Kidney (tissue), 14 donors: ENCODE results near the gene TCIRG1. TPM values are rescaled to one million over a fixed set of nuclear protein-coding genes. Genes with fewer than 3 reads are reported as not detected.

ENCODE experiments used
- DNase-seq, 5 donors: peaks; one replicate each; pipeline ENCODE4 v3.0.0-alpha.2; 2013 to 2020
- FAIRE-seq: peaks from 2 replicates; lab custom pipeline; 2012; peaks lifted over from hg19 to GRCh38; lab: Jason Lieb, UNC
- H3K27ac ChIP-seq, 2 donors: one replicate each; pipeline ENCODE4 v1.7.0; 2013; ENCODE audit warnings: low read depth in 2 of 2, low read length in 2 of 2, inconsistent platforms in 1 of 2
- H3K27me3 ChIP-seq: one replicate; pipeline ENCODE4 v1.7.1; 2013; ENCODE audit warnings: low read length, inconsistent platforms; ENCODE audit not compliant: control insufficient read depth, insufficient read depth
- H3K36me3 ChIP-seq, 3 donors: one replicate each; pipeline versions ENCODE4 v1.7.0 to v1.7.1; 2013; ENCODE audit warnings: low read length in 3 of 3, control low read depth in 1 of 3, inconsistent platforms in 1 of 3; ENCODE audit not compliant: insufficient read depth in 3 of 3, control insufficient read depth in 2 of 3
- H3K4me1 ChIP-seq, 3 donors: one replicate each; pipeline versions ENCODE4 v1.7.0 to v1.7.1; 2013; ENCODE audit warnings: low read length in 3 of 3, inconsistent platforms in 1 of 3, low read depth in 1 of 3; ENCODE audit not compliant: control insufficient read depth in 2 of 3, insufficient read depth in 2 of 3
- H3K4me3 ChIP-seq, 3 donors: one replicate each; pipeline versions ENCODE4 v1.7.0 to v1.8.1; 2013; ENCODE audit warnings: low read length in 3 of 3, control low read depth in 1 of 3, inconsistent platforms in 1 of 3
- H3K9ac ChIP-seq, 3 donors: one replicate each; pipeline versions ENCODE4 v1.7.0 to v1.7.1; 2013; ENCODE audit warnings: low read length in 3 of 3, control low read depth in 1 of 3, inconsistent platforms in 1 of 3
- H3K9me3 ChIP-seq, 3 donors: one replicate each; pipeline versions ENCODE4 v1.7.0 to v1.7.1; 2013; ENCODE audit warnings: low read length in 3 of 3, control low read depth in 1 of 3, inconsistent platforms in 1 of 3; ENCODE audit not compliant: control insufficient read depth in 2 of 3, insufficient read depth in 1 of 3
- intact Hi-C: fragments of 100-400 bp; cut with DNase I; formaldehyde crosslinking; loops from one replicate; pipeline ENCODE4 v1.11.1; 2022
- polyA plus RNA-seq: library from polyadenylated mRNA; stranded (reverse); fragments of 350-450 nt; fragmentation: Illumina TruSeq; extraction: RNeasy Lipid Tissue Mini Kit (QIAGEN cat#74804); gene quantifications from one replicate; pipeline ENCODE4 v1.2.3, GENCODE V29; 2014; ENCODE audit warnings: low read depth, low replicate concordance; ENCODE audit not compliant: insufficient read depth
- total RNA-seq: library from RNA; stranded (reverse); fragmentation: NEBNext Ultra II Directional; extraction: Animal tissue kit (Norgen Biotek cat#: 25700); gene quantifications from one replicate; pipeline ENCODE4 v1.2.1, GENCODE V29; 2021
- TF ChIP-seq, protein P1 (sequence below): IDR thresholded peaks from 3 replicates; pipeline ENCODE4 v1.5.1; 2012; ENCODE audit warnings: mild to moderate bottlenecking, moderate library complexity, borderline replicate concordance; ENCODE audit not compliant: insufficient read depth; ENCODE audit errors: extremely low read depth
- donor health status: control.
- donor health status: control.
- donor health status: control.
- donor health status: control.
- donor health status: control.
- donor health status: DM: yes; HTN: yes; CAD: no.
- donor health status: Normal renal cell carcinoma (clear cell type).

The TCIRG1 gene
- total and polyA plus RNA-seq, 2 donors from 2014 or later, result 36.3 to 97.1 TPM

DNA sequence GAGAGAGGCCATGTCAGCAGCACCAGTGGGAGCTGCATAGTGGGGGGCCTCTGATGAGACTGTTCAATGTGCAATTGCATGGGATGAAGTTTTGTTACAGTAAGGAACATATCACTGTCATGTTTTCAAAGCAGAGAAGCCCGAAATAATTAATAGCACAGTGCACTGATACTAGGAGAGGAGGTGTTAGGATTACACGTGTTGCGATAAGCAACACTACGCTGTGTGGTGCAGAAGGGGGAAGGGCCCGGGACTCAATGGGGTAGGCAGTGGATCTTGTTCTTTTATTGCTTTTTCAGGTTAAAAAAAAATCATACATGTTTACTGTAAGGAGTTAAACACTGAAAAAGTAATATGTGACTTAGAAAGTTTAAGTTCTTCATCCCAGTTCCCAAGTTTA, 29.2 kb downstream of the TCIRG1 start:
- no peaks in the 10 kb centered on the region for H3K27me3 ChIP-seq
- H3K36me3 ChIP-seq, result peaks cover 7 to 81% (median 39%) of the 10 kb centered on the region in 3 donors
- H3K4me1 ChIP-seq, result no peaks in the 10 kb centered on the region
- no peak overlapping the region for H3K4me3 ChIP-seq
- intact Hi-C loops, result no loop called here
- no peak overlapping the region for H3K27ac ChIP-seq
- H3K9ac ChIP-seq, result no peak overlapping the region
- H3K9me3 ChIP-seq, result no peaks in the 10 kb centered on the region
- TF ChIP-seq, protein P1, sequence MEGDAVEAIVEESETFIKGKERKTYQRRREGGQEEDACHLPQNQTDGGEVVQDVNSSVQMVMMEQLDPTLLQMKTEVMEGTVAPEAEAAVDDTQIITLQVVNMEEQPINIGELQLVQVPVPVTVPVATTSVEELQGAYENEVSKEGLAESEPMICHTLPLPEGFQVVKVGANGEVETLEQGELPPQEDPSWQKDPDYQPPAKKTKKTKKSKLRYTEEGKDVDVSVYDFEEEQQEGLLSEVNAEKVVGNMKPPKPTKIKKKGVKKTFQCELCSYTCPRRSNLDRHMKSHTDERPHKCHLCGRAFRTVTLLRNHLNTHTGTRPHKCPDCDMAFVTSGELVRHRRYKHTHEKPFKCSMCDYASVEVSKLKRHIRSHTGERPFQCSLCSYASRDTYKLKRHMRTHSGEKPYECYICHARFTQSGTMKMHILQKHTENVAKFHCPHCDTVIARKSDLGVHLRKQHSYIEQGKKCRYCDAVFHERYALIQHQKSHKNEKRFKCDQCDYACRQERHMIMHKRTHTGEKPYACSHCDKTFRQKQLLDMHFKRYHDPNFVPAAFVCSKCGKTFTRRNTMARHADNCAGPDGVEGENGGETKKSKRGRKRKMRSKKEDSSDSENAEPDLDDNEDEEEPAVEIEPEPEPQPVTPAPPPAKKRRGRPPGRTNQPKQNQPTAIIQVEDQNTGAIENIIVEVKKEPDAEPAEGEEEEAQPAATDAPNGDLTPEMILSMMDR, result no peak
- FAIRE-seq, result no peak
- DNase-seq, result no peak

DNA sequence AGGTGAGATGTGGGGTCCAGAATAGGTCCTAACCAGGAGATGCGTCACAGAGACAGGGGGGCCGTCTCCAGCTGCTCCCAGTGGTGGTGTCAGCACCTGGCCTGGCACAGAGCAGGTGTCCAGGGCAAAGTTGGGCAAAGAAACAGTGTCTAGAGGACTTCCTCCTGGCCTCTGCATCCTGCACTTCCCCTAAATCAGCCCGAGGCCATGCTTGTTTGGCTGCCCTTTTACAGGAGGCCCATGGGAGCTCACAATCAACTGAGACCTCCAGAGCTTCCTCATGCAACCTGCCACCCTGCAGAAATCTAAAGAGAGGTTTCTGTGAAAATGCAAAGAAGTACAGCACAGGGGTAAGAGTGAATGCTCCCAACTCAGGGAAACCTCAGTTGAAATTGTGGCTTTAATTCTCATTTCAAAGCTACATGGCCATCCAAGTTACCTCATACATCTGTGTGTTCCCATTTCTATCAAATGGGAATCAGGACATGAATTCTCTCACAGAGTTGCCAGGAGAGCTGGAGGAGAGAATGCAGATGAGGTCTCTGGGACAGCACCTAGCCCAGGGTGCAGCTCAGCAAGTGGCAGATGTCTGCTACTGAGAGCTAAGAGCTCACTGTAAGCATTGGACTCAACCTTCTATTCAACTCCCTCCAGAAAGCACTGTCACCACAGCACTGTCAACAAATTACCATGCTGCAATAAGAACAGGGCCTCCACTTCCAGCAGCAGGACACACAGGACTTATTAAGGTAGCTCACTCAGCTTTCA, 32.6 kb downstream of the TCIRG1 start:
- Histone ChIP-seq H3K4me1 (no peaks in the 10 kb centered on the region), H3K4me3 (no peak overlapping the region), H3K9ac (no peak overlapping the region), H3K9me3 (no peaks in the 10 kb centered on the region), H3K36me3 (peaks cover 3 to 60% (median 36%) of the 10 kb centered on the region in 3 donors), H3K27me3 (no peaks in the 10 kb centered on the region), H3K27ac (no peak overlapping the region)
- TF ChIP-seq, protein P1, result no peak
- DNase-seq (no peak), FAIRE-seq (no peak)
- intact Hi-C loops, result no loop called here

DNA sequence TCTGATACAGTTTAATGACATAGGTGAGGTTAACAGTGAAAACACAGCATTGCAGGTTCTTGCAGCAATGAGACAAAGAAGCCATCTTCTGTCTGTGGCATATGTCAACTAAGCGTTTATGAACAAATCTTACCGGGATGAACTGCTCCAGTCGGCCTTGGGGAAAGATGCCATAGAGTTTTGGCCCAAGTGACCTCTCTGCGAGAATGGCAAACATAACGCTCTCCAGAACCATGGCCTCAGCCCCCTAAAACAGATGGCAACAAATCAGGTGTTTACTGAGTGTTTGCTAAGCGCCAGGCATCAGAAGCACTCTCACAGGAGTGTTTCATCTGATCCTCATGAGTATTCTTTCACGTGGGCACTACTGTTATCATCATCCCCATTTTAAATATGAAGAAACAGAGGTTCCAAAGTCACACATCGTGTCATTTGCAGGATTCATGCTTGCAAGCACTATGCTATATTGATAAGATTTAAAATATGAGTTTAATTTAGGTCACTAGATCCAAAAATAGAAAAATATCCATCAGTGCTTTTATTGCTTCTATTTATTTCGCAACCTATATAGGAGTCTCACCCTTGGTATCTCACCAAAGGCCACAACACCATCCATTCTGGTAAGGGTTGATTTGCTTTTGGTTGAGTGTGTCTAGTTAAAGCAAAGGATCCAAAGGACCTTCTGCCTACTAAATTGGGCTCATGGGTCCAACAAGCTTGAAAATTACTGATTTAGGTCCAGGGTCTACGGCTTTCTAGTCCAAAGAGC, 35.9 kb downstream of the TCIRG1 start:
- Histone ChIP-seq H3K4me3 (no peak overlapping the region), H3K27me3 (no peaks in the 10 kb centered on the region), H3K9ac (no peak overlapping the region), H3K36me3 (peaks cover 0 to 35% (median 17%) of the 10 kb centered on the region in 3 donors), H3K27ac (no peak overlapping the region), H3K9me3 (no peaks in the 10 kb centered on the region), H3K4me1 (peaks cover 0 to 2% (median 0%) of the 10 kb centered on the region in 3 donors)
- intact Hi-C loops, result no loop called here
- TF ChIP-seq, protein P1, result no peak
- FAIRE-seq (no peak), DNase-seq (no peak)
